NK-92 (cell line): Measurements from ENCODE around the gene NTF4.
"Not testable (repeated sequence)": the region's sequence is repeated elsewhere in the genome, so short reads cannot be mapped to it uniquely, and the experiment has no call there.

Experiments
- DNase-seq: peaks from one replicate; lab custom pipeline; 2025; ENCODE audit not compliant: unreplicated experiment; lab: John Stamatoyannopoulos, UW

NTF4 gene

GRCh38 chr19:49024233-49024632, 40.4 kb downstream of the NTF4 start, which contains the start of gene CGB3:
Gene CGB3 (minus strand): TSS chr19:49024333. CDS start chr19:49023971, 362 bp downstream.
- DNase-seq = not testable (repeated sequence)

GRCh38 chr19:49022116-49022515, 42.5 kb downstream of the NTF4 start:
- no peak for DNase-seq

GRCh38 chr19:49020931-49021895, 43.4 kb downstream of the NTF4 start:
- no peak for DNase-seq

- no peak for DNase-seq
These were observed 44.3 kb downstream of the NTF4 start for GRCh38 chr19:49020342-49020741.

- DNase-seq = no peak
These were observed 45.2 kb downstream of the NTF4 start for GRCh38 chr19:49019242-49019932.

- not testable (repeated sequence) for DNase-seq
These were observed 46.0 kb downstream of the NTF4 start for GRCh38 chr19:49018388-49019241.

GRCh38 chr19:49017666-49018351, 46.8 kb downstream of the NTF4 start:
- no peak for DNase-seq

GRCh38 chr19:49017041-49017665, 47.5 kb downstream of the NTF4 start, which contains the start of gene LHB:
Gene LHB (minus strand): TSS chr19:49017091. CDS start chr19:49017081, 10 bp downstream.
- DNase-seq = no peak

GRCh38 chr19:49016067-49016839, 48.4 kb downstream of the NTF4 start:
- DNase-seq = no peak

- no peak for DNase-seq
These were observed 49.8 kb downstream of the NTF4 start for GRCh38 chr19:49014870-49015255.

GRCh38 chr19:49014123-49014869, 50.3 kb downstream of the NTF4 start:
- no peak for DNase-seq

- no peak for DNase-seq
These were observed 53.4 kb downstream of the NTF4 start for GRCh38 chr19:49011194-49011593.
